HEK293 (cell line): Measurements from ENCODE around the gene KPNA2.
A peak's percentile ranks its signal among the peaks of the same experiment; 100 is the strongest.

Experiments
- HOXC10 ChIP-seq: sonication (generic); formaldehyde crosslinking; IDR thresholded peaks from 2 replicates; pipeline ENCODE4 v1.8.1; 2023; ENCODE audit warnings: mild to moderate bottlenecking, missing genetic modification reagents
- HOXD13 ChIP-seq: sonication (generic); formaldehyde crosslinking; IDR thresholded peaks from 2 replicates; pipeline ENCODE4 v1.8.0; 2022; ENCODE audit warnings: missing genetic modification reagents, borderline replicate concordance
- MZF1 ChIP-seq: fragments of 450-650 bp; formaldehyde crosslinking; IDR thresholded peaks from 2 replicates; pipeline ENCODE4 v1.5.1; 2017; ENCODE audit warnings: missing biosample characterization, missing genetic modification characterization, borderline replicate concordance
- OVOL3 ChIP-seq: fragments of 450-650 bp; formaldehyde crosslinking; IDR thresholded peaks from 2 replicates; pipeline ENCODE4 v1.5.1; 2016; ENCODE audit warnings: missing biosample characterization, missing genetic modification characterization
- PRDM2 ChIP-seq: fragments of 450-650 bp; formaldehyde crosslinking; IDR thresholded peaks from 2 replicates; pipeline ENCODE4 v1.5.1; 2016; ENCODE audit warnings: missing biosample characterization, missing genetic modification characterization, borderline replicate concordance
- REPIN1 ChIP-seq: fragments of 450-650 bp; formaldehyde crosslinking; IDR thresholded peaks from 2 replicates; pipeline ENCODE4 v1.5.1; 2017; ENCODE audit warnings: missing biosample characterization, missing genetic modification characterization, low read depth
- SP7 ChIP-seq: fragments of 450-650 bp; formaldehyde crosslinking; IDR thresholded peaks from 2 replicates; pipeline ENCODE4 v1.5.1; 2016; ENCODE audit warnings: missing biosample characterization, missing genetic modification characterization
- ZBTB1 ChIP-seq: fragments of 450-650 bp; formaldehyde crosslinking; IDR thresholded peaks from 2 replicates; pipeline ENCODE4 v1.5.1; 2016; ENCODE audit warnings: missing biosample characterization, missing genetic modification characterization
- ZFP37 ChIP-seq: fragments of 450-650 bp; formaldehyde crosslinking; IDR thresholded peaks from 2 replicates; pipeline ENCODE4 v1.5.1; 2016; ENCODE audit warnings: missing biosample characterization, missing genetic modification characterization
- ZNF10 ChIP-seq: fragments of 450-650 bp; formaldehyde crosslinking; IDR thresholded peaks from 2 replicates; pipeline ENCODE4 v1.5.1; 2017; ENCODE audit warnings: missing biosample characterization, missing genetic modification characterization
- ZNF24 ChIP-seq: fragments of 450-650 bp; formaldehyde crosslinking; IDR thresholded peaks from 2 replicates; pipeline ENCODE4 v1.5.1; 2016; ENCODE audit warnings: missing biosample characterization, missing genetic modification characterization
- ZNF266 ChIP-seq: fragments of 450-650 bp; formaldehyde crosslinking; IDR thresholded peaks from 2 replicates; pipeline ENCODE4 v1.5.1; 2016; ENCODE audit warnings: missing biosample characterization, missing genetic modification characterization, low read depth
- ZNF324 ChIP-seq: fragments of 450-650 bp; formaldehyde crosslinking; IDR thresholded peaks from 2 replicates; pipeline ENCODE4 v1.5.1; 2016; ENCODE audit warnings: missing biosample characterization, missing genetic modification characterization
- ZNF341 ChIP-seq: fragments of 450-650 bp; formaldehyde crosslinking; IDR thresholded peaks from 2 replicates; pipeline ENCODE4; 2016; ENCODE audit warnings: low read depth, missing biosample characterization, missing genetic modification characterization
- ZNF37A ChIP-seq: fragments of 450-650 bp; IDR thresholded peaks from 2 replicates; pipeline ENCODE4 v1.5.1; 2018; ENCODE audit warnings: missing biosample characterization, missing genetic modification characterization
- ZNF398 ChIP-seq: fragments of 450-650 bp; formaldehyde crosslinking; IDR thresholded peaks from 2 replicates; pipeline ENCODE4 v1.5.1; 2017; ENCODE audit warnings: missing biosample characterization, missing genetic modification characterization
- ZNF514 ChIP-seq: fragments of 450-650 bp; formaldehyde crosslinking; IDR thresholded peaks from 2 replicates; pipeline ENCODE4 v1.5.1; 2016; ENCODE audit warnings: missing biosample characterization, missing genetic modification characterization
- ZNF561 ChIP-seq: fragments of 450-650 bp; IDR thresholded peaks from 2 replicates; pipeline ENCODE4 v1.5.1; 2018; ENCODE audit warnings: missing biosample characterization, missing genetic modification characterization, borderline replicate concordance
- ZNF600 ChIP-seq: fragments of 450-650 bp; formaldehyde crosslinking; IDR thresholded peaks from 2 replicates; pipeline ENCODE4 v1.5.1; 2016; ENCODE audit warnings: missing biosample characterization, missing genetic modification characterization
- ZNF624 ChIP-seq: fragments of 450-650 bp; formaldehyde crosslinking; IDR thresholded peaks from 2 replicates; pipeline ENCODE4 v1.5.1; 2017; ENCODE audit warnings: missing biosample characterization, missing genetic modification characterization
- ZNF629 ChIP-seq: fragments of 450-650 bp; formaldehyde crosslinking; IDR thresholded peaks from 2 replicates; pipeline ENCODE4 v1.5.1; 2017; ENCODE audit warnings: missing biosample characterization, missing genetic modification characterization
- ZNF654 ChIP-seq: fragments of 450-650 bp; formaldehyde crosslinking; IDR thresholded peaks from 2 replicates; pipeline ENCODE4 v1.5.1; 2016; ENCODE audit warnings: low read depth, missing biosample characterization, missing genetic modification characterization
- ZNF692 ChIP-seq: fragments of 450-650 bp; formaldehyde crosslinking; IDR thresholded peaks from 2 replicates; pipeline ENCODE4 v1.5.1; 2016; ENCODE audit warnings: missing biosample characterization, missing genetic modification characterization
- ZNF785 ChIP-seq: fragments of 450-650 bp; formaldehyde crosslinking; IDR thresholded peaks from 2 replicates; pipeline ENCODE4 v1.5.1; 2016; ENCODE audit warnings: missing biosample characterization, missing genetic modification characterization
- ZSCAN30 ChIP-seq: fragments of 450-650 bp; IDR thresholded peaks from 2 replicates; pipeline ENCODE4 v1.5.1; 2018; ENCODE audit warnings: missing biosample characterization, mild to moderate bottlenecking, missing genetic modification characterization, moderate library complexity
- TF ChIP-seq, protein P1 (sequence below): fragments of 450-650 bp; formaldehyde crosslinking; IDR thresholded peaks from 2 replicates; pipeline ENCODE4 v1.5.1; 2016; ENCODE audit warnings: missing biosample characterization, missing genetic modification characterization

Gene KPNA2

GRCh38 chr17:68019675-68020408 is 15.7 kb upstream of the KPNA2 start (continued):
- TF ChIP-seq PRDM2 (tag by site-specific recombination) (no peak; the same call in 1 of the 2 replicates), REPIN1 (no peak; the same call in none of the 2 replicates), ZNF624 (no peak), ZBTB1 (peak; percentile 55; the same call in 1 of the 2 replicates), ZNF600 (tag by site-specific recombination) (0 out of 2 replicates have a peak, but pooled peaks have one; percentile 25), ZNF654 (tag by site-specific recombination) (0 out of 2 replicates have a peak, but pooled peaks have one; percentile 9), ZSCAN30 (tag by site-specific recombination) (peak; percentile 88), ZFP37 (peak; percentile 91; the same call in 1 of the 2 replicates), ZNF341 (tag by site-specific recombination) (peak; percentile 15; the same call in 1 of the 2 replicates), HOXC10 (CRISPR knock-in tag) (0 out of 2 replicates have a peak, but pooled peaks have one; percentile 23), ZNF398 (tag by site-specific recombination) (peak; percentile 75), ZNF514 (tag by site-specific recombination) (no peak), ZNF266 (tag by site-specific recombination) (no peak), HOXD13 (peak; percentile 70), ZNF692 (tag by site-specific recombination) (peak; percentile 89), OVOL3 (tag by site-specific recombination) (peak; percentile 26; the same call in 1 of the 2 replicates), ZNF37A (tag by site-specific recombination) (0 out of 2 replicates have a peak, but pooled peaks have one; percentile 24), SP7 (peak; percentile 98), ZNF10 (peak; percentile 55; the same call in 1 of the 2 replicates), ZNF24 (tag by site-specific recombination) (peak; percentile 97), MZF1 (peak; percentile 87; the same call in 1 of the 2 replicates), ZNF785 (peak; percentile 89; the same call in 1 of the 2 replicates), ZNF561 (tag by site-specific recombination) (peak; percentile 99), ZNF629 (tag by site-specific recombination) (peak; percentile 94), ZNF324 (tag by site-specific recombination) (peak; percentile 99)
- TF ChIP-seq, protein P1, sequence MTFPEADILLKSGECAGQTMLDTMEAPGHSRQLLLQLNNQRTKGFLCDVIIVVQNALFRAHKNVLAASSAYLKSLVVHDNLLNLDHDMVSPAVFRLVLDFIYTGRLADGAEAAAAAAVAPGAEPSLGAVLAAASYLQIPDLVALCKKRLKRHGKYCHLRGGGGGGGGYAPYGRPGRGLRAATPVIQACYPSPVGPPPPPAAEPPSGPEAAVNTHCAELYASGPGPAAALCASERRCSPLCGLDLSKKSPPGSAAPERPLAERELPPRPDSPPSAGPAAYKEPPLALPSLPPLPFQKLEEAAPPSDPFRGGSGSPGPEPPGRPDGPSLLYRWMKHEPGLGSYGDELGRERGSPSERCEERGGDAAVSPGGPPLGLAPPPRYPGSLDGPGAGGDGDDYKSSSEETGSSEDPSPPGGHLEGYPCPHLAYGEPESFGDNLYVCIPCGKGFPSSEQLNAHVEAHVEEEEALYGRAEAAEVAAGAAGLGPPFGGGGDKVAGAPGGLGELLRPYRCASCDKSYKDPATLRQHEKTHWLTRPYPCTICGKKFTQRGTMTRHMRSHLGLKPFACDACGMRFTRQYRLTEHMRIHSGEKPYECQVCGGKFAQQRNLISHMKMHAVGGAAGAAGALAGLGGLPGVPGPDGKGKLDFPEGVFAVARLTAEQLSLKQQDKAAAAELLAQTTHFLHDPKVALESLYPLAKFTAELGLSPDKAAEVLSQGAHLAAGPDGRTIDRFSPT (tag by site-specific recombination), result peak; percentile 48; the same call in 1 of the 2 replicates
